ENCODE results near the gene AQP3. TPM values are rescaled to one million over a fixed set of nuclear protein-coding genes. Genes with fewer than 3 reads are reported as not detected.

Gene AQP3
- total RNA-seq, 4 donors from 2014 or later = 3.9 to 100 (median 15.5) TPM

DNA sequence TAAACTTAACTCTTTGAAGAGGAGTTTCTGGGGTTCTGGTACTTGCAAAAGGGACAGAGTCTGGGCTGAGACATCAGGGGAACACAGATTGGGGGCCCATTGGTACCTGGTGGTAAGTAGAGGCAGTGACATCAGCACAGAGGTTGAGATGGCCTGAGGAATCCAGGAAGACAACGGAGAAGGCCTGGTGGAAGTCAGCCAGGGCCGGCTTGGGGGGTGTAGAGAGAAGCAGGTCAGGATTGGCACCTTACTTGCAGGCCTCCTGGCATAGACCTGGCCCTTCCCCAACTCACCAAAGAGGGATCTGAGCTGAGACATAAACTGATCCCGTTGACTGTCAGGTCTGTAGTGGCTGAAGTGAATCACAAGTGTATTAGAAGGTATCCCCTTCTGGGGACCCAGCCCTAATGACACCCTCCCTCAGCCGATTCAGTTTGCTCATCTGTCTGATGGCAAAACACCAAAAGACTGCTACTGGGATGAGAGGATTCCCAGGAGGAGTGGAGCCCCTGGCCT lies 20.9 kb upstream of the AQP3 start:
- Histone ChIP-seq H3K9me3 (no peaks in the 10 kb centered on the region), H3K4me1 (peaks cover 0 to 18% (median 12%) of the 10 kb centered on the region in 3 donors), H3K4me3 (no peak overlapping the region), H3K27me3 (no peaks in the 10 kb centered on the region), H3K36me3 (peaks cover 0 to 92% of the 10 kb centered on the region in 2 donors), H3K27ac (no peak overlapping the region)
- no peak for ATAC-seq
- TF ChIP-seq, protein P1, sequence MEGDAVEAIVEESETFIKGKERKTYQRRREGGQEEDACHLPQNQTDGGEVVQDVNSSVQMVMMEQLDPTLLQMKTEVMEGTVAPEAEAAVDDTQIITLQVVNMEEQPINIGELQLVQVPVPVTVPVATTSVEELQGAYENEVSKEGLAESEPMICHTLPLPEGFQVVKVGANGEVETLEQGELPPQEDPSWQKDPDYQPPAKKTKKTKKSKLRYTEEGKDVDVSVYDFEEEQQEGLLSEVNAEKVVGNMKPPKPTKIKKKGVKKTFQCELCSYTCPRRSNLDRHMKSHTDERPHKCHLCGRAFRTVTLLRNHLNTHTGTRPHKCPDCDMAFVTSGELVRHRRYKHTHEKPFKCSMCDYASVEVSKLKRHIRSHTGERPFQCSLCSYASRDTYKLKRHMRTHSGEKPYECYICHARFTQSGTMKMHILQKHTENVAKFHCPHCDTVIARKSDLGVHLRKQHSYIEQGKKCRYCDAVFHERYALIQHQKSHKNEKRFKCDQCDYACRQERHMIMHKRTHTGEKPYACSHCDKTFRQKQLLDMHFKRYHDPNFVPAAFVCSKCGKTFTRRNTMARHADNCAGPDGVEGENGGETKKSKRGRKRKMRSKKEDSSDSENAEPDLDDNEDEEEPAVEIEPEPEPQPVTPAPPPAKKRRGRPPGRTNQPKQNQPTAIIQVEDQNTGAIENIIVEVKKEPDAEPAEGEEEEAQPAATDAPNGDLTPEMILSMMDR (IDR thresholded peaks at IDR 0.05) = no peak
- TF ChIP-seq POLR2AphosphoS5 (IDR thresholded peaks at IDR 0.05) = no peak
- no peak for TF ChIP-seq POLR2A (IDR thresholded peaks at IDR 0.05)
- TF ChIP-seq EP300 (IDR thresholded peaks at IDR 0.05) = no peak
- WGBS, 2 donors (ENCODE audit: low coverage in 1 of 2) = 56 to 82% methylated on average over 1 to 2 of the region's 4 CpGs

DNA sequence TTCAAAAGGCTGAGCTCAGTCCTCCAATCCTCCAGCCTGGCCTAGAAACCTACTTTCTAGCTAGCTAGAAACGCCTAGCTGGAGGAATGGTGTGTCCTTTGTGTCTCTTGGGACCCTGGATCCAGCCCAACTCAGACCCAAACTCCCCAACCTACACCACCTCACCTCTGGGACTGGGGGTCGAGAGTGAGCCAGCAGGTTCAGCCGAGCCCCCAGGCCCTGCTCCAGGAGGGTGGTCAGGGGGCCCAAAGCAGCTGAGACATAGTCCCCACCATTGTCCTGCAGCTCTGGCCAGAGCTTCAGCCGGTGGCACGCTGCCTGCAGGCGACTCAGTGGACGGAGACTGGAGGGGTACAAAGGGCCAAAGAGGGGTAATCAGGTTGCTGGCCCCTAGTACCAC lies 20.1 kb upstream of the AQP3 start:
- Histone ChIP-seq H3K4me1 (peaks cover 0 to 10% (median 4%) of the 10 kb centered on the region in 3 donors), H3K27ac (no peak overlapping the region), H3K9me3 (no peaks in the 10 kb centered on the region), H3K4me3 (no peak overlapping the region), H3K27me3 (no peaks in the 10 kb centered on the region), H3K36me3 (peaks cover 0 to 100% of the 10 kb centered on the region in 2 donors)
- ATAC-seq = no peak
- TF ChIP-seq POLR2A (IDR thresholded peaks at IDR 0.05) (no peak), EP300 (IDR thresholded peaks at IDR 0.05) (no peak), POLR2AphosphoS5 (IDR thresholded peaks at IDR 0.05) (no peak)
- TF ChIP-seq, protein P1 (IDR thresholded peaks at IDR 0.05) = no peak
- WGBS, 2 donors (ENCODE audit: low coverage in 1 of 2) = no CpG with 5 or more reads among the region's 7 CpGs

DNA sequence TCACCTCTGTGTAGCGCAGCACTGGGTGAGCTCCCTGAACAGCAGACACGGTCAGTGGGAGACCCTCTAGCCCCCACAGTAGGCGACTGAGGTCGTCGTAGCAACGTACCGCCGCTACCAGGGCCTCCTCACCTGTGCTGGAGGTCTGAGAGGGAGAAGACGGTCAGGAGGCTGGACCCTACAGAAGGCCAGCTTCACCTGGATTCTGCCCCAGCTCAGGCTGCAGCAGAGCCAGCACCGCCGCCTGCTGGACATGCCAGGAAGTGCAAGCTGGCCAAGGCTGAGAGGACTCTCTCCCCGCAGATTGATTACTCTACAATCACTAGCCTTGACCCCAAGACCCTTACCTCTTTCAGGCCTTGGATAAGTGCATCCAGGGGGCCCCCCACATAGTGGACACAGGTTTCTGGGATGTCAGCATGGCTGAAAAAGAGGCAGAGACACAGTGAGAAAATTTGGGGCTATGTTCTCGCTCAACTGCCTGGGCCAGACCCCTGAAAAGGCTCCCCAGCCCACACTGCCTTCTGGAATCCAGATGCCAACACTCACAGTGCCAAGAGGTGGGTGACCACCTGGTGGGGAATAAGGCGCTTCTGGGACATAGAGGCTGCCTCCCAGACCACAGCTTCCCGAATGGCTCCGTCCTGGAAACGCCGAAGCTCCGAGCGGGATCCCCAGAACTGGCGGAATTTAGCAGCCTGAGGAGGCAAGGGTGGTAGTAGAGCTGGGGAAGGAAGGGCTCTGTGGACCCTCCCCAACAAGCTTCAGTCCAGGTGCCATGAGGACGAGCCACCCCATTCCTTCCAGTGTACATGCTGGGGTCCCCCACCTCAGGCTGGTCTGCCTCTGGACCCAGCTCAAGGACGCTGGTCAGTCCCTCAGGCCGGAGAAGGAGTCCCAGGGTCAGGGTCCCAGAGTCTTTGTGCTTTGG lies 19.4 kb upstream of the AQP3 start:
- H3K4me1 ChIP-seq = peaks cover 0 to 3% (median 0%) of the 10 kb centered on the region in 3 donors
- H3K4me3 ChIP-seq = no peak overlapping the region

DNA sequence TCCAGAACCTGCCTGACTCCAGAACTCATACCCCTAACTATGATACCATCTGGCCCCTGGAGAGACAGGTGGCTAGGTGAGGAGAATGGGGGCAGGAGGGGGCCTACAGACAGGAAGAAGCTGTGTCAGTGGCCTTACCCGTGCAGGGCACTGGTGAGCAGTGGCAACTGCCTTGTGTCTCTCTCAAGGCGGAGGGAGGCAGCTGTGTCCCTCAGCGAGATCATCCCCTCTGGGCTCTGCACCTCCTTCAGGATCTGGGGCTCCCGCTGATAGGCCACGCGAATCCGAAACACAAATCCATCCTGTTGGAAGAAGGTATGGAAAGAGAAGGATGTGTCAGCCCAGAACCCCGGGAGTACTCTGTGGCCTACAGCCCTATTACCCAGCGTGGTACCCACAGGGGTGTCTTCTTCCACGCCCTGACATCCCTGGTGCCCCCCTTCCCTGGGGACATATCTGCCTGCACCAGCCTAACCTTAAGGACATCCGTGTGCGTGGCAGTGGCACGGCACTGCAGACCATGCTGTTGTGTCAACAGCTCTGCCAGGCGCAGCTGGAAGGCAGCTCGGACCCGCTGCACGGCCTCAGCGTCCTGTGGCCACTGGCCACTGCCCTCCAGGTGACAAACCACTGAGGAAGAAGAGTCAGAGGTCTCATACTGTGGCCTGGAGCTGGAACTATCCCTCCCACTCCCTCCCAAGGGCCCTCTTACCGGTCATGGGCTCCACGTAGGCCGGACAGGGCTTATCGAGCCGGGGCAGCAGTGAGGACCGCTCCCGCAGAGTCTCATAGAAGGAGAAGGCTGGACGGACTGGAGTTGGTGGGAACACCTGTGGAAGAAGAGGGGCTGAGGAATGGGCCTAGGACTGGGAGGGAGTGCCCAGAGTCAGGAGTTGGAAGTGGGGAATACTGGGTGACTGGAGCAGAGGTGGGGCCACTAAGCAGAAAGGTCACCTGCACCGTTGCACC lies 18.5 kb upstream of the AQP3 start:
- Histone ChIP-seq H3K27ac (no peak overlapping the region), H3K36me3 (peaks cover 0 to 100% of the 10 kb centered on the region in 2 donors), H3K27me3 (no peaks in the 10 kb centered on the region), H3K9me3 (no peaks in the 10 kb centered on the region), H3K4me1 (no peaks in the 10 kb centered on the region), H3K4me3 (no peak overlapping the region)
- WGBS, 2 donors (ENCODE audit: low coverage in 1 of 2) = 87 to 100% methylated on average over 1 to 5 of the region's 27 CpGs
- ATAC-seq = peak; percentile 22
- TF ChIP-seq, protein P1 (IDR thresholded peaks at IDR 0.05) = no peak
- TF ChIP-seq POLR2A (IDR thresholded peaks at IDR 0.05) (no peak), POLR2AphosphoS5 (IDR thresholded peaks at IDR 0.05) (no peak), EP300 (IDR thresholded peaks at IDR 0.05) (no peak)

More for the DNA sequence above, 19.4 kb upstream of the AQP3 start:
- Histone ChIP-seq H3K9me3 (no peaks in the 10 kb centered on the region), H3K36me3 (peaks cover 0 to 100% of the 10 kb centered on the region in 2 donors), H3K27ac (no peak overlapping the region), H3K27me3 (no peaks in the 10 kb centered on the region)
- 89% methylated on average over 11 of the region's 24 CpGs; no CpG with 5 or more reads in 1 of the 2 donors for WGBS, 2 donors (ENCODE audit: low coverage in 1 of 2)
- TF ChIP-seq, protein P1 (IDR thresholded peaks at IDR 0.05) = peak in 3 of 4 experiments; percentile 87 to 94 (median 90)
- TF ChIP-seq POLR2A (IDR thresholded peaks at IDR 0.05) (no peak), POLR2AphosphoS5 (IDR thresholded peaks at IDR 0.05) (no peak)
- peak; percentile 58 for ATAC-seq
